Measurements from ENCODE around the gene TCAP. TPM values are rescaled to one million over a fixed set of nuclear protein-coding genes. Genes with fewer than 3 reads are reported as not detected.
"Not testable (repeated sequence)": the region's sequence is repeated elsewhere in the genome, so short reads cannot be mapped to it uniquely, and the experiment has no call there.

TCAP gene
- total RNA-seq, 1 donor from 2014 or later, result 5,286 TPM

DNA sequence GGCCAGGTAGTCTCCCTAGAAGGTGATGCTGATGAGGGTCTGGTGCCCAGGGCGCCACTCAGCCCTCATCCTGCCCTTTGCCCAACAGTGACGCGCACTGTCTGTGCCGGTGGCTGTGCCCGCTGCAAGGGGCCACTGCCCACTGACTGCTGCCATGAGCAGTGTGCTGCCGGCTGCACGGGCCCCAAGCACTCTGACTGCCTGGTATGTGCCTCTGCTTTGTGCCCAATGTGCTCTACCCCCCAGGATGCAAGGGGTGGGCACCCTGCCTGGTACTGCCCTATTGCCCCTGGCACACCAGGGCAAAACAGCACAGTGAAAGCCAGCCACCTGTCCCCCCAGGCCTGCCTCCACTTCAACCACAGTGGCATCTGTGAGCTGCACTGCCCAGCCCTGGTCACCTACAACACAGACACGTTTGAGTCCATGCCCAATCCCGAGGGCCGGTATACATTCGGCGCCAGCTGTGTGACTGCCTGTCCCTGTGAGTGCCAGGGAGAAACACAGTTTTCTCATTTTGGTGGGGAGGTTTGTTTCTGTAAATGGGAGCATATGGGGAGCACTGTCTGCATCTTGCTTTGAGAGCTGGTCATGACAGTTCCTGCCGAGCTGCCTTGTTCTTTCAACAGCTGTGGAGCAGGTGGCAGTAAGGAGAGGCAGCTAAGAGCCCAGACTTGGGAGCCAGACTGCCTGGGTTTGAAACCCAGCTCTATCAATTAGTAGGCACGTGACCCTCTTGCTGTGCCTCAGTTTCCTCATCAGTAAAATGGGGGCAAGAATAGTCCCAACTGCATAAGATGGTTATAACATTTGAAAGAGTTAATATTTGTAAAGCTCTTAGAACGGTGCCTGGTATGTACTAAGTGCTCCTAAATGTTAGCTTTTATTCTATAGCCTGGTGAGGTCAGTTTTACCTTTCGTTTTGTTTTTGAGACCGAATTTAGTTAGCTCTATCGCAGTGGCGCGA, 45.1 kb downstream of the TCAP start:
- ATAC-seq (no peak), DNase-seq (ENCODE audit: missing footprints) (no peak)
- intact Hi-C loops (cut with DNase I), result no loop called here

DNA sequence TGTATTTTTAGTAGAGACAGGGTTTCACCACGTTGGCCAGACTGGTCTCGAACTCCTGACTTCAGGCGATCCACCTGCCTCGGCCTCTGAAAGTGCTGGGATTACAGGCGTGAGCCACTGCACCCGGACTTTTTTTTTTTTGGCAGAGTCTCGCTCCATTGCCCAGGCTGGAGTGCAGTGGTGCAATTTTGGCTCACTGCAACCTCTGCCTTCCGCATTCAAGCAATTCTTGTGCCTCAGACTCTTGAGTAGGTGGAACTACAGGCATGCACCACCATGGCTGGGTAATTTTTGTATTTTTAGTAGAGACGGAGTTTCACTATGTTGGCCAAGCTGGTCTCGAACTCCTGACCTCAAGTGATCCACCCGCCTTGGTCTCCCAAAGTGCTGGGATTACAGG, 45.9 kb downstream of the TCAP start:
- DNase-seq (ENCODE audit: missing footprints); ATAC-seq; intact Hi-C loops (cut with DNase I): not testable (repeated sequence)

DNA sequence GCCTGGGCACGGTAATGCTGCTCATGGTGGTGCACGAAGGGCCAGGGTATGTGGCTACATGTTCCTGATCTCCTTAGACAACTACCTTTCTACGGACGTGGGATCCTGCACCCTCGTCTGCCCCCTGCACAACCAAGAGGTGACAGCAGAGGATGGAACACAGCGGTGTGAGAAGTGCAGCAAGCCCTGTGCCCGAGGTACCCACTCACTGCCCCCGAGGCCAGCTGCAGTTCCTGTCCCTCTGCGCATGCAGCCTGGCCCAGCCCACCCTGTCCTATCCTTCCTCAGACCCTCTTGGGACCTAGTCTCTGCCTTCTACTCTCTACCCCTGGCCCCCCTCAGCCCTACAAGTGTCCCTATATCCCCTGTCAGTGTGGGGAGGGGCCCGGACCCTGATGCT, 46.7 kb downstream of the TCAP start:
- DNase-seq (ENCODE audit: missing footprints) (no peak), ATAC-seq (no peak)
- intact Hi-C loops (cut with DNase I), result no loop called here

DNA sequence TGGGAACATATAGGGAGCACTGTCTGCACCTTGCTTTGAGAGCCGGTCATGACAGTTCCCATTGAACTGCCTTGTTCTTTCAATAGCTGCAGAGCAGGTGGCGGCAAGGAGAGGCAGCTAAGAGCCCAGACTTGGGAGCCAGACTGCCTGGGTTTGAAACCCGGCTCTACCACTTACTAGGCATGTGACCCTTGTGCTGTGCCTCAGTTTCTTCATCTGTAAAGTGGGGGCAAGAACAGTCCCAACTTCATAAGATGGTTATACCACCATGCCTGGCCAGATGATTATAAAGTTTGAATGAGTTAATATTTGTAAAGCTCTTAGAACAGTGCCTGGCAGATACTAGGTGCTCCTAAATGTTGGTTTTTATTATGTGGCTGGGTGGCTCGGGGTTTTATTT, 49.1 kb downstream of the TCAP start:
- no peak for ATAC-seq
- intact Hi-C loops (cut with DNase I), result no loop called here
- DNase-seq (ENCODE audit: missing footprints), result no peak

DNA sequence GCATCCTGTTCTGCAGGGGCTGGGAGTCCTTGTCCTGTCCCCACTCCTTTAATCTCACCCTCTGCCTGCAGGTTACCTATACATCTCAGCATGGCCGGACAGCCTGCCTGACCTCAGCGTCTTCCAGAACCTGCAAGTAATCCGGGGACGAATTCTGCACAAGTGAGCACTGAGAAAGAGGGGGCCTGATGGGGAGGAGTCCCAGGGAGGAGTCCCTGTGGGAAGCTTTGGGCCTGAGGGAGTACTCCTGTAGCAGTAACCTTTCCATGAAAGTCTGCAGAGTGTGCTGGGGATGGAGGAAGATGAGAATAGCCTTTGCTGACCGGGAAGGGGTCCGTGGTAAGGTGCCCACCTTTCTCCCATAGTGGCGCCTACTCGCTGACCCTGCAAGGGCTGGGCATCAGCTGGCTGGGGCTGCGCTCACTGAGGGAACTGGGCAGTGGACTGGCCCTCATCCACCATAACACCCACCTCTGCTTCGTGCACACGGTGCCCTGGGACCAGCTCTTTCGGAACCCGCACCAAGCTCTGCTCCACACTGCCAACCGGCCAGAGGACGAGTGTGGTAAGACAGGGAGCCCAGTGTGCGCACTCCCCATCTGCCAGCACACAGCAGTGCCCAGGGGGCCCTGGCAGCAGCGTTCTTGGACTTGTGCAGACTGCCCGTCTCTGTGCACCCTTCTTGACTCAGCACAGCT, 50.4 kb downstream of the TCAP start:
- ATAC-seq, result no peak
- DNase-seq (ENCODE audit: missing footprints), result no peak

More for the DNA sequence above, 50.4 kb downstream of the TCAP start:
- intact Hi-C loops (cut with DNase I), result no loop called here

Other genes with a start within 250 kb of the TCAP start
- 22.1 TPM for gene MED1, start 214.1 kb upstream of the TCAP start, total RNA-seq
- gene CDK12, start 203.9 kb upstream of the TCAP start, total RNA-seq, result 18.8 TPM
- gene NEUROD2, start 57.4 kb upstream of the TCAP start, total RNA-seq, result not detected
- gene PPP1R1B, start 38.4 kb upstream of the TCAP start, total RNA-seq, result 0.89 TPM
- 21.4 TPM for gene STARD3, start 28.2 kb upstream of the TCAP start, total RNA-seq
- gene PNMT, start 3.1 kb downstream of the TCAP start, total RNA-seq, result 5.1 TPM
- 10.4 TPM for gene PGAP3, start 22.7 kb downstream of the TCAP start, total RNA-seq
- 68.7 TPM for gene ERBB2, start 34.7 kb downstream of the TCAP start, total RNA-seq
- 49.4 TPM for gene MIEN1, start 65.2 kb downstream of the TCAP start, total RNA-seq
- 2.4 TPM for gene GRB7, start 72.6 kb downstream of the TCAP start, total RNA-seq
- 0.32 TPM for gene IKZF3, start 199.0 kb downstream of the TCAP start, total RNA-seq
- gene ZPBP2, start 202.9 kb downstream of the TCAP start, total RNA-seq, result not detected